Measurements from ENCODE around the gene RPS6KB1. TPM values are rescaled to one million over a fixed set of nuclear protein-coding genes. Genes with fewer than 3 reads are reported as not detected.
A peak's percentile ranks its signal among the peaks of the same experiment; 100 is the strongest.

The RPS6KB1 gene
- total RNA-seq, 2 donors from 2014 or later = 28.2 to 38.1 TPM

DNA sequence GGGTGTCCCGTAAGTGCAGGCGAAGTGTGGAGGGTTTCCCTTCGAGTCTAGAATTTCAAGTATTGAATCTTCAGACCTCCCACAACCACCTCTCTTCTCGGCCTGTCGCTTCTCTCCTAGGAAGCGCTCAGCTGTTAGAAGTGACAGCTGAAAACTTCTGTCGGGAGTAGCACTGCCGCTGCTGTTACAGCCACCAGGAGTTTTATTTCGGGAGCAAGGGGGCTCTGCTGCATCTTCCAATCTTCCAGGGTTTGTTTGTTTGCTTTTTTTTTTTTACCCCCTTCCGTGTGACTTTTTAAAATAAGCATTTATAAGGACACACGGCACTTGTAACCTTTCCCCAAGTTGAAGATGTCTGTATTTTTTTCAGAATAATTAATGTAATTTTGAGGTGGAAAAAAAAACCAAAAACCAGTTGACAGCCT, 767 bp downstream of the RPS6KB1 start:
- H3K9me3 ChIP-seq = no peaks in the 10 kb centered on the region
- TF ChIP-seq, protein P1, sequence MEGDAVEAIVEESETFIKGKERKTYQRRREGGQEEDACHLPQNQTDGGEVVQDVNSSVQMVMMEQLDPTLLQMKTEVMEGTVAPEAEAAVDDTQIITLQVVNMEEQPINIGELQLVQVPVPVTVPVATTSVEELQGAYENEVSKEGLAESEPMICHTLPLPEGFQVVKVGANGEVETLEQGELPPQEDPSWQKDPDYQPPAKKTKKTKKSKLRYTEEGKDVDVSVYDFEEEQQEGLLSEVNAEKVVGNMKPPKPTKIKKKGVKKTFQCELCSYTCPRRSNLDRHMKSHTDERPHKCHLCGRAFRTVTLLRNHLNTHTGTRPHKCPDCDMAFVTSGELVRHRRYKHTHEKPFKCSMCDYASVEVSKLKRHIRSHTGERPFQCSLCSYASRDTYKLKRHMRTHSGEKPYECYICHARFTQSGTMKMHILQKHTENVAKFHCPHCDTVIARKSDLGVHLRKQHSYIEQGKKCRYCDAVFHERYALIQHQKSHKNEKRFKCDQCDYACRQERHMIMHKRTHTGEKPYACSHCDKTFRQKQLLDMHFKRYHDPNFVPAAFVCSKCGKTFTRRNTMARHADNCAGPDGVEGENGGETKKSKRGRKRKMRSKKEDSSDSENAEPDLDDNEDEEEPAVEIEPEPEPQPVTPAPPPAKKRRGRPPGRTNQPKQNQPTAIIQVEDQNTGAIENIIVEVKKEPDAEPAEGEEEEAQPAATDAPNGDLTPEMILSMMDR (IDR thresholded peaks at IDR 0.05) = no peak
- H3K36me3 ChIP-seq = no peaks in the 10 kb centered on the region
- peak overlapping the region; percentile 65 to 68 for H3K4me3 ChIP-seq
- H3K4me1 ChIP-seq (replicated peaks) = peaks cover 14% of the 10 kb centered on the region
- intact Hi-C loops (cut with DNase I) = no loop called here
- DNase-seq (ENCODE audit: low spot score) = no peak
- peak overlapping the region; percentile 80 to 83 for H3K27ac ChIP-seq
- WGBS = 1% methylated on average over 11 of the region's 11 CpGs
- no peaks in the 10 kb centered on the region for H3K27me3 ChIP-seq (replicated peaks; ENCODE audit: insufficient read depth)

DNA sequence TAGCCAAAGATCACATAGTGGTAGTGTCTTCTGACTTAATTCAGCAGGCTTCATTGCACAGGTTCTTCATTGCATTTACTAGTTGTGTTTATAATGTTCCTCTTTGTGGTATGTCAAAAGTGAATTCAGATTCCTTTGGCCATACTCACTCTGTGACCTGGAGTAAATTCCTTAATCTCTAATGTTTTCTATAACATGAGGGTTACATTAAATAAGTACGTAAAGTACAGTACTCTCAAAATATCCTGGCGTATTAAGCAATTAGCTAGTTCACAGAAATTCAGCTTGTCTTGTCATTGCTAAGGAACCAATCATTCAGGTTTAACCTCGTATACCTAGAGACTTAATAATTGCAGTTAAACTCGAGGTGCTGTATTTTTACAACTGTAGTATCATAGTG, 4.2 kb downstream of the RPS6KB1 start:
- 68% methylated on average over 4 of the region's 4 CpGs for WGBS
- Histone ChIP-seq H3K36me3 (no peaks in the 10 kb centered on the region), H3K4me1 (replicated peaks) (peaks cover 6% of the 10 kb centered on the region), H3K4me3 (no peak overlapping the region), H3K9me3 (no peaks in the 10 kb centered on the region), H3K27ac (no peak overlapping the region), H3K27me3 (replicated peaks; ENCODE audit: insufficient read depth) (no peaks in the 10 kb centered on the region)
- TF ChIP-seq POLR2A (IDR thresholded peaks at IDR 0.05) = no peak
- TF ChIP-seq, protein P1 (IDR thresholded peaks at IDR 0.05) = no peak
- no peak for TF ChIP-seq POLR2AphosphoS5 (IDR thresholded peaks at IDR 0.05)
- intact Hi-C loops (cut with DNase I) = no loop called here
- DNase-seq (ENCODE audit: low spot score) = no peak

DNA sequence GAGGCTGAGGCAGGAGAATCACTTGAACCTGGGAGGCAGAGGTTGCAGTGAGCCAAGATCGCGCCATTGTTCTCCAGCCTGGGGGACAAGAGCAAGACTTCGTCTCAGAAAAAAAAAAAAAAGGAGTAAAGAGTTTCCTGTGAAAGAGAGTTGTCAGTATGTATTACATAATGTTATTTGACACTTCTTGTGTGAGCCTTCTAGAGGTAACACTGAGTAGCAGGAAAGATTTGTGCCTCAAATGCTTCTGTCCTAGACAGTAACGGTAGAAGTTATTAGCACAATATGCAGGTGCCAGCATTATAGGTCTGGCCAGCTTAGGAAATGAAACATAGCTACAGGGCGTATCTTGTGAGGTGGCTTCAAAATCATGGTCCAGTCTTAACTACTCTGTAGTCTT, 6.2 kb downstream of the RPS6KB1 start:
- WGBS = 84% methylated on average over 5 of the region's 5 CpGs
- DNase-seq (ENCODE audit: low spot score) = no peak
- Histone ChIP-seq H3K27ac (no peak overlapping the region), H3K27me3 (replicated peaks; ENCODE audit: insufficient read depth) (no peaks in the 10 kb centered on the region), H3K9me3 (no peaks in the 10 kb centered on the region), H3K4me3 (no peak overlapping the region), H3K36me3 (no peaks in the 10 kb centered on the region), H3K4me1 (replicated peaks) (peaks cover 6% of the 10 kb centered on the region)
- TF ChIP-seq, protein P1 (IDR thresholded peaks at IDR 0.05) = no peak
- TF ChIP-seq POLR2A (IDR thresholded peaks at IDR 0.05) = no peak
- no peak for TF ChIP-seq POLR2AphosphoS5 (IDR thresholded peaks at IDR 0.05)
- intact Hi-C loops (cut with DNase I) = no loop called here

DNA sequence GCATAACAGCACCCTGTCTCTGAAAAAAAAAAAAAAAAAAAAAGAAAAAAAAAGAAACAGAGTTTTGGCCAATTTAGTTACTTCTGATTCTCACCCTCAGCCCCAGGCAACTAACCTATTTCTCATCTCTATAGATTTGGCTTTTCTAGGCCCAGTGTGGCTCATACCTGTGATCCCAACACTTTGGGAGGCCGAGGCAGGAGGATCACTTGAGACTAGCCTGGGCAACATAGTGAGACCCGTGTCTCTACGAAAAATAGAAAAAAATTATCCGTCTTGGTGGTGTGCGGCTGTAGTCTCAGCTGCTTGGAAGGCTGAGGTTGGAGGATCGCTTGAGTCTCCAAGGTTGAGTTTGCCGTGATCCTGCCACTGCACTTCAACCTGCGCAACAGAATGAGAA, 8.7 kb downstream of the RPS6KB1 start:
- no peak for DNase-seq (ENCODE audit: low spot score)
- H3K27me3 ChIP-seq (replicated peaks; ENCODE audit: insufficient read depth) = no peaks in the 10 kb centered on the region
- H3K4me1 ChIP-seq (replicated peaks) = no peaks in the 10 kb centered on the region
- H3K9me3 ChIP-seq = no peaks in the 10 kb centered on the region
- H3K4me3 ChIP-seq = no peak overlapping the region
- intact Hi-C loops (cut with DNase I) = no loop called here
- WGBS = 94% methylated on average over 8 of the region's 8 CpGs
- TF ChIP-seq POLR2AphosphoS5 (IDR thresholded peaks at IDR 0.05) (no peak), POLR2A (IDR thresholded peaks at IDR 0.05) (no peak)
- TF ChIP-seq, protein P1 (IDR thresholded peaks at IDR 0.05) = no peak
- H3K36me3 ChIP-seq = no peaks in the 10 kb centered on the region
- no peak overlapping the region for H3K27ac ChIP-seq

DNA sequence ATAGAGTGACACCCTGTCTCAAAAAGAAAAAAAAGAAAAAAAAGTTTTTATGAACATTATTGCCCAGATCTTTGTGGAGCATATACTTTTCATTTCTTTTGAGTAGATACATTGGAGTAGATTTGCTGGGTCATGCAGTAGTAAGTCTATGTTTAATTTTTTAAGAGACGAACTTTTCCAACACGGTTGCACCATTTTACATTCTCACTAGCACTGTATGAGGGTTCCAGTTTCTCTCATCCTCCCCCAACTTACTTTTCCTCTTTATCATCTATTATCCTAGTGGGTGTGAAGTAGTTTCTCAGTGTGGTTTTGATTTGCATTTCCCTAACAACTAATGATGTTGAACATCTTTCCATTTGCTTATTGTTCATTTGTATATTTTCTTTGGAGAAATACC, 10.5 kb downstream of the RPS6KB1 start:
- no peaks in the 10 kb centered on the region for H3K27me3 ChIP-seq (replicated peaks; ENCODE audit: insufficient read depth)
- TF ChIP-seq POLR2AphosphoS5 (IDR thresholded peaks at IDR 0.05) = no peak
- no peak for TF ChIP-seq POLR2A (IDR thresholded peaks at IDR 0.05)
- TF ChIP-seq, protein P1 (IDR thresholded peaks at IDR 0.05) = no peak
- intact Hi-C loops (cut with DNase I) = no loop called here
- H3K9me3 ChIP-seq = no peaks in the 10 kb centered on the region
- H3K27ac ChIP-seq = no peak overlapping the region
- DNase-seq (ENCODE audit: low spot score) = no peak
- H3K4me1 ChIP-seq (replicated peaks) = no peaks in the 10 kb centered on the region
- H3K36me3 ChIP-seq = no peaks in the 10 kb centered on the region
- WGBS = 83% methylated on average over 2 of the region's 2 CpGs
- no peak overlapping the region for H3K4me3 ChIP-seq

All from prostate gland (tissue), 2 donors.